Mucosa of descending colon (tissue), 3 donors: ENCODE results near the gene CYP3A4. TPM values are rescaled to one million over a fixed set of nuclear protein-coding genes. Genes with fewer than 3 reads are reported as not detected.

Source experiments
- ATAC-seq: fragments of 200-7000 bp; cut with Tn5 transposase; one replicate; pipeline ENCODE4 v1.9.1; 2020; ENCODE audit warnings: mild to moderate bottlenecking, moderate library complexity
- DNase-seq, 3 donors: peaks; one replicate each; pipeline ENCODE4 v3.0.0-alpha.2; 2020
- H3K36me3 ChIP-seq: fragments of 200-600 bp; one replicate; pipeline ENCODE4 v1.8.0; 2021; ENCODE audit warnings: low read depth, mild to moderate bottlenecking
- H3K4me1 ChIP-seq: fragments of 200-600 bp; one replicate; pipeline ENCODE4 v1.8.0; 2021; ENCODE audit warnings: low read depth, mild to moderate bottlenecking
- H3K4me3 ChIP-seq: fragments of 200-600 bp; one replicate; pipeline ENCODE4 v1.8.0; 2021; ENCODE audit warnings: mild to moderate bottlenecking
- H3K9me3 ChIP-seq: fragments of 200-600 bp; one replicate; pipeline ENCODE4 v1.8.0; 2021; ENCODE audit warnings: mild to moderate bottlenecking
- CTCF ChIP-seq: fragments of 200-600 bp; IDR thresholded peaks from one replicate; pipeline ENCODE4 v1.8.0; 2022; ENCODE audit warnings: antibody characterized with exemption, mild to moderate bottlenecking
- intact Hi-C, 2 donors: fragments of 100-400 bp; cut with DNase I in 1 of 2; cut with micrococcal nuclease in 1 of 2; formaldehyde crosslinking; loops; one replicate each; pipeline versions ENCODE4 v1.11.0 to v1.11.1; 2022; cut with DNase I, micrococcal nuclease
- total RNA-seq, 3 donors: library from RNA; stranded (reverse); fragmentation: NEBNext Ultra II Directional in 2 of 3; extraction: Animal tissue kit (Norgen Biotek cat#: 25700) in 2 of 3; gene quantifications; one replicate each; pipeline versions ENCODE4 v1.2.1 to v1.2.4, GENCODE V29; 2021 to 2023
- donor health status: DM: no; HTN: no; CAD: no; lungs with moderate emphysema.
- donor health status: DM: no; HTN: no; CAD: no.
- donor health status: DM: no; HTN: yes; CAD: no.

CYP3A4 gene
- total RNA-seq, 3 donors from 2014 or later: 2.8 to 5.4 (median 4.0) TPM

- Histone ChIP-seq H3K4me3 (no peak overlapping the region), H3K36me3 (no peaks in the 10 kb centered on the region), H3K4me1 (no peaks in the 10 kb centered on the region), H3K9me3 (no peaks in the 10 kb centered on the region)
- ATAC-seq (no peak), DNase-seq (no peak)
- no peak for TF ChIP-seq CTCF
- intact Hi-C loops: no loop called here
These were observed 69.9 kb downstream of the CYP3A4 start for GRCh38 chr7:99713995-99714570.

GRCh38 chr7:99709838-99710578 is 74.0 kb downstream of the CYP3A4 start:
- H3K4me3 ChIP-seq: no peak overlapping the region
- no peak for TF ChIP-seq CTCF
- H3K9me3 ChIP-seq: peaks cover 5% of the 10 kb centered on the region
- H3K4me1 ChIP-seq: no peaks in the 10 kb centered on the region
- ATAC-seq (no peak), DNase-seq (no peak)
- intact Hi-C loops: no loop called here
- no peaks in the 10 kb centered on the region for H3K36me3 ChIP-seq

- TF ChIP-seq CTCF: no peak
- ATAC-seq (no peak), DNase-seq (no peak)
- no peaks in the 10 kb centered on the region for H3K4me1 ChIP-seq
- intact Hi-C loops: no loop called here
- no peaks in the 10 kb centered on the region for H3K36me3 ChIP-seq
- no peak overlapping the region for H3K4me3 ChIP-seq
- H3K9me3 ChIP-seq: peaks cover 5% of the 10 kb centered on the region
These were observed 74.7 kb downstream of the CYP3A4 start for GRCh38 chr7:99709260-99709659.

- Histone ChIP-seq H3K4me3 (no peak overlapping the region), H3K36me3 (no peaks in the 10 kb centered on the region), H3K4me1 (no peaks in the 10 kb centered on the region), H3K9me3 (peaks cover 5% of the 10 kb centered on the region)
- intact Hi-C loops: no loop called here
- DNase-seq (no peak), ATAC-seq (no peak)
- TF ChIP-seq CTCF: no peak
These were observed 76.9 kb downstream of the CYP3A4 start for GRCh38 chr7:99707096-99707495.

Other genes starting within 250 kb of the CYP3A4 start
- 1 to 10 TPM; 3.8 to 5.6 (median 5.1) TPM for gene FAM200A, start 232.1 kb downstream of the CYP3A4 start, total RNA-seq
- 10 to 100 TPM; 64.4 to 99.0 (median 84.0) TPM for gene ZNF655, start 225.5 kb downstream of the CYP3A4 start, total RNA-seq
- gene TMEM225B, start 185.9 kb downstream of the CYP3A4 start, total RNA-seq: 1 to 10 TPM in 1 of 3 donors, under 1 TPM in 2; 0.58 to 1.2 (median 0.82) TPM
- 10 to 100 TPM; 11.9 to 20.0 (median 18.5) TPM for gene ZSCAN25, start 167.2 kb downstream of the CYP3A4 start, total RNA-seq
- 100 to 1,000 TPM in 2 of 3 donors, 10 to 100 TPM in 1; 73.8 to 241 (median 179) TPM for gene CYP3A5, start 104.2 kb downstream of the CYP3A4 start, total RNA-seq
- gene CYP3A7, start 49.0 kb downstream of the CYP3A4 start, total RNA-seq: under 1 TPM in 2 of 3 donors, not detected in 1; 0.39 to 0.82 TPM
- not detected for gene CYP3A43, start 43.8 kb upstream of the CYP3A4 start, total RNA-seq
- gene OR2AE1, start 92.8 kb upstream of the CYP3A4 start, total RNA-seq: under 1 TPM in 1 of 3 donors, not detected in 2; 0.47 TPM
- 10 to 100 TPM; 22.2 to 29.2 (median 25.2) TPM for gene TRIM4, start 135.3 kb upstream of the CYP3A4 start, total RNA-seq
- not detected for gene GJC3, start 145.4 kb upstream of the CYP3A4 start, total RNA-seq
- gene AZGP1, start 191.8 kb upstream of the CYP3A4 start, total RNA-seq: 1 to 10 TPM; 3.8 to 7.9 (median 6.0) TPM
- gene ZKSCAN1, start 231.4 kb upstream of the CYP3A4 start, total RNA-seq: 100 to 1,000 TPM; 105 to 153 (median 129) TPM